NT2/D1 (cell line): ENCODE results near the gene GALNT9.

ENCODE experiments used
- DNase-seq: peaks from one replicate; pipeline ENCODE4 v3.0.0-alpha.2; 2011; ENCODE audit warnings: low read depth, low spot score
- H3K27me3 ChIP-seq: 2 replicates; pipeline ENCODE4 v1.6.0; 2011; ENCODE audit warnings: mild to moderate bottlenecking; ENCODE audit not compliant: insufficient read length, insufficient read depth
- H3K36me3 ChIP-seq: 2 replicates; pipeline ENCODE4 v1.6.1; 2011; ENCODE audit warnings: mild to moderate bottlenecking, low read length, mixed read lengths; ENCODE audit not compliant: insufficient read depth, insufficient read length
- H3K4me1 ChIP-seq: 2 replicates; pipeline ENCODE4 v1.5.1; 2011; ENCODE audit not compliant: insufficient read depth, insufficient read length
- H3K4me3 ChIP-seq: 2 replicates; pipeline ENCODE4 v1.5.1; 2011; ENCODE audit warnings: low read depth; ENCODE audit not compliant: insufficient read length
- H3K9ac ChIP-seq: 2 replicates; pipeline ENCODE4 v1.6.0; 2011; ENCODE audit warnings: low read depth; ENCODE audit not compliant: insufficient read length
- H3K9me3 ChIP-seq: 2 replicates; pipeline ENCODE4 v1.5.1; 2011; ENCODE audit warnings: mild to moderate bottlenecking, low read length; ENCODE audit not compliant: insufficient read depth
- SUZ12 ChIP-seq: IDR thresholded peaks from 2 replicates; pipeline ENCODE4 v1.6.1; 2011; ENCODE audit not compliant: insufficient read length, insufficient read depth; ENCODE audit errors: extremely low read depth
- YY1 ChIP-seq: IDR thresholded peaks from 2 replicates; pipeline ENCODE4 v1.6.1; 2011; ENCODE audit not compliant: insufficient read length, insufficient read depth
- ZNF274 ChIP-seq: IDR thresholded peaks from 2 replicates; pipeline ENCODE4 v1.6.1; 2011; ENCODE audit warnings: mild to moderate bottlenecking, low read depth, low read length

GALNT9 gene

DNA sequence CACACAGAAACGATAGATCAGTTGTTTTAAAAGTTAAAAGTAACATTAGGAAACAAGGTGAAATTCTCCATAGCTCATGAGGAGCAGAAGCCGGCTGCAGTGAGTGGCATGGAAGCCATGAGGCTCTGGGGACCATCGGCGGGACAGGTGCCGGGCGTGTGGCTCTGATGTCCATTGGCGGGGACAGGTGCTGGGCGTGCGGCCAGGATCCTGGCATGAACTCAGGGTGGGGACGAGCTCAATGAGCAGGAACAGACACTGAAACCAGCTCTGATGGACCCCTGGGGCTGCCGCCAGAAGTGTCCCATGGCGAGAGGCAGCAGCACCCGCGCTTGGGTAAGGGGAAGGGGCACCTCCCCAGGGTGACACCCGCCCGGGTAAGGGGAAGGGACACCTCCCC, 110.1 kb downstream of the GALNT9 start:
- DNase-seq, result no peak
- no peak overlapping the region for H3K4me3 ChIP-seq

DNA sequence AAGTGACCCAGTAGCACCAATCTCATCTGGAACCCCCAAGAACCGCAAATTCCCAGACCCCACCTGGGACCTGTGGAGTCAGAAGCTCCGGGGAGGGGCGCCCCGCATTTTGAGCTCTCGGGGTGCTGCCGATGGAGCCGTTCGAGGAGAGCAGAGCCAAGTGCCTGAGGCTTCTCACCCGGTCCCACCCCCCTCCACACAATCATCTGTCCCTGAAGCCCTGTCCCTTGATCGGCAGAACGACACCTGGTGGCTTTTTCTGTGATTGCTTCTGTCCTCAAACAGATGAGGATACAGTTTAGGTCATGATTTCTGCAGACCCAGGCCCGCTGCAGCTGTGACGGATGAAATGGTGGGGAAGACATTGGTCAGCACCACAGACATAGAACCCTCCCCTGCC, 110.5 kb downstream of the GALNT9 start:
- peak; percentile 16 for DNase-seq
- TF ChIP-seq YY1 (no peak), ZNF274 (no peak), SUZ12 (no peak)
- no peak overlapping the region for H3K4me3 ChIP-seq
- H3K36me3 ChIP-seq, result no peaks in the 10 kb centered on the region
- peaks cover 6% of the 10 kb centered on the region; the same call in 1 of the 2 replicates for H3K9me3 ChIP-seq
- peaks cover 77% of the 10 kb centered on the region for H3K27me3 ChIP-seq
- H3K9ac ChIP-seq, result no peak overlapping the region
- no peaks in the 10 kb centered on the region for H3K4me1 ChIP-seq

More for the DNA sequence above, 110.1 kb downstream of the GALNT9 start:
- Histone ChIP-seq H3K27me3 (peaks cover 74% of the 10 kb centered on the region), H3K36me3 (no peaks in the 10 kb centered on the region), H3K4me1 (no peaks in the 10 kb centered on the region), H3K9me3 (peaks cover 6% of the 10 kb centered on the region; the same call in 1 of the 2 replicates), H3K9ac (no peak overlapping the region)
- TF ChIP-seq YY1 (no peak), ZNF274 (no peak), SUZ12 (no peak)

DNA sequence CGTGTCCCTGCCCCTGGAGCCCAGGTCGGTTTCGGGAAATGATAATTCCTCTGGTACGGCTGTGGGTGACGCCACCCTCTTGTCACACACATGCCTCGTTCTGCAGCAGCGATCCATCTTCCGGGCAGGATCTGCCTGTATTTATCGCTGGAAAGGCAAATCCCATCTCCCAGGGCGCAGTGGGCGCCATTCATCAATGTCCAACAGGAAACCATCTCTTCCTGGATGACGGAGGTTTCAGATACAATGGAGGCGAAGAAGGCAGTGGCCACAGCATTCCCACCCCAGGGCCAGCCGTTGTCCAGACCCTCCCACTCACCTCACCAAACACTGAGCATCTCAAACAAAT, 110.9 kb downstream of the GALNT9 start:
- no peak for DNase-seq
- TF ChIP-seq ZNF274 (no peak), SUZ12 (no peak), YY1 (no peak)
- H3K4me1 ChIP-seq, result no peaks in the 10 kb centered on the region
- no peak overlapping the region for H3K9ac ChIP-seq
- peaks cover 81% of the 10 kb centered on the region for H3K27me3 ChIP-seq
- H3K4me3 ChIP-seq, result no peak overlapping the region
- peaks cover 6% of the 10 kb centered on the region; the same call in 1 of the 2 replicates for H3K9me3 ChIP-seq
- no peaks in the 10 kb centered on the region for H3K36me3 ChIP-seq

DNA sequence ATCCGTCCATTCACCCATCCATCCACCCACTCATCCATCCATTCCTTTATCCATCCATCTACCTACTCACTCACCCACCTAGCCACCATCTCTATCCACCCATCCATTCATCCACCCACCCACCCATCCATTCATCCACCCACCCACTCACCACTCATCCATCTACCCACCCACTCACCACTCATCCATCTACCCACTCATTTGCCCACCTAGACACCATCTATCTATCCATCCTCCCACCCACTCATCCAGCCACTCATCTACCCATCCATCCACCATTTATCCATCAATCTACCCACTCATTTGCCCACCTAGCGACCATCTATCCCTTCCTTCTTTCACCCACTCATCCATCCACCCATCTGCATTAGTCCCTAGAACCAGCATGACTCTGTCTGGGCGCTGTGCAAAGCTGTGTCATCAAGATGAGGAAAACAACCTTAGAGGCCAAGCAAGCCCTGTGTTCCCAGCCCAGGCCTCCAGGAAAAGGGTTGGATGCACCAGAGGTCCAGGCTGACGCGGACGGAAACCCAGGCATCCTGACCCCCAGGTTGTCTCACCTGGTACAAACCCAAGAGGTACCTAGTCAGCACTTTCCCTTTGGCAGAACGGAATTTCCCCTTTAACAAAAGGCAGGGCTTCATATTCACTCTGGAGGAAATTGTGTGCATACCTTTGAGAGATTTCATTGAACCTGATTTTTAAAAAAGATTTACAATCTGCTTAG, 111.4 kb downstream of the GALNT9 start:
- TF ChIP-seq ZNF274 (no peak), SUZ12 (no peak), YY1 (no peak)

DNA sequence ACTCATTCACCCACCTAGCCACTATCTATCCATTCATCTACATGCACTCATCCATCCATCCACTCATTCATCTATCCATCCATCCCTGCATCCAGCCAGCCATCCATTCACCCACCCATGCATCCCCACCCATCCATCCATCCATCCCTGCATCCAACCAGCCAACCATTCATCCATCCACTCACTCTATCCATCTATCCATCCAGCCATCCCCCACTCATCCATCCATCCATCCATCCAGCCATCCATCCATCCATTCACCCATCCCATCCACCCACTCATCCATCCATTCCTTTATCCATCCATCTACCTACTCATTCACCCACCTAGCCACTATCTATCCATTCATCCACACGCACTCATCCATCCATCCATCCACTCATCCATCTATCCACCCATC, 112.0 kb downstream of the GALNT9 start:
- no peaks in the 10 kb centered on the region for H3K4me1 ChIP-seq
- H3K27me3 ChIP-seq, result peaks cover 82% of the 10 kb centered on the region
- no peaks in the 10 kb centered on the region for H3K36me3 ChIP-seq

More for the DNA sequence above, 111.4 kb downstream of the GALNT9 start:
- no peak overlapping the region for H3K4me3 ChIP-seq
- H3K9ac ChIP-seq, result no peak overlapping the region
- peaks cover 86% of the 10 kb centered on the region for H3K27me3 ChIP-seq
- H3K9me3 ChIP-seq, result peaks cover 6% of the 10 kb centered on the region; the same call in 1 of the 2 replicates
- H3K36me3 ChIP-seq, result no peaks in the 10 kb centered on the region
- DNase-seq, result no peak
- H3K4me1 ChIP-seq, result no peaks in the 10 kb centered on the region

DNA sequence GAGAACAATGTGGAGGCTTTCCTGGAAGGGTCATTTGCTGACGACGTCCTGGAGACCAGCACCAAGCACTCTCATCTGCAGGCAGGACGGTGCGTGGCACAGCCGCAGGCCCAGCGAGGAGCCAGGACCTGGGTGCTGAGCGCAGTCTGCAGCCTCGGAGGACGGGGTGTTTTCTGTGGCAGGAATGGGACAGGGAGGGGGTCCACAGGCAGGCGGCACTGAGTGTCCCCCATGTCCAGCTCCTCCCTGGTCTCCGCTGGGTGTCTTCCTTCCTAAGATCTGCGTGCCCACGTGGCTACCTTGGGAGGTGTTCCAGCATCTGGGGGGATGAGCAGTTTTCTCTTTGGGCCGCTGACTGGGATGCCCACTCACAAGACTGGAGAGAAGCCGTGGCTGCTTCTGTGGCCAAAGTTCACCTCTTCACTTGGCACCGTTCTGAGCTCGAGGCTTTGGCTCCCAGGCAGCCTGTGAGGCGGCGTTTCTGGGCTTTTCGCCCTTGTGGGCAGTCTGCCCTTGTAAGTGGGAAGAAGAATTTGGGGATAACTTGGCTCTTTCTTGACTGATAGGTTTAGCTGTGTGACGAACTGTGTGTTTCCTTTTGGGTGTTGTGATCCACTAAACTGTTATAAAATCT, 112.9 kb downstream of the GALNT9 start:
- no peak overlapping the region for H3K4me3 ChIP-seq
- no peak for DNase-seq
- H3K4me1 ChIP-seq, result no peaks in the 10 kb centered on the region
- TF ChIP-seq YY1, result no peak
- TF ChIP-seq ZNF274, result no peak
- peaks cover 6% of the 10 kb centered on the region; the same call in 1 of the 2 replicates for H3K9me3 ChIP-seq
- no peaks in the 10 kb centered on the region for H3K36me3 ChIP-seq
- peaks cover 81% of the 10 kb centered on the region for H3K27me3 ChIP-seq
- H3K9ac ChIP-seq, result no peak overlapping the region

More for the DNA sequence above, 112.0 kb downstream of the GALNT9 start:
- Histone ChIP-seq H3K4me3 (no peak overlapping the region), H3K9me3 (peaks cover 6% of the 10 kb centered on the region; the same call in 1 of the 2 replicates), H3K9ac (no peak overlapping the region)
- DNase-seq, result no peak
- TF ChIP-seq ZNF274 (no peak), YY1 (no peak), SUZ12 (no peak)

DNA sequence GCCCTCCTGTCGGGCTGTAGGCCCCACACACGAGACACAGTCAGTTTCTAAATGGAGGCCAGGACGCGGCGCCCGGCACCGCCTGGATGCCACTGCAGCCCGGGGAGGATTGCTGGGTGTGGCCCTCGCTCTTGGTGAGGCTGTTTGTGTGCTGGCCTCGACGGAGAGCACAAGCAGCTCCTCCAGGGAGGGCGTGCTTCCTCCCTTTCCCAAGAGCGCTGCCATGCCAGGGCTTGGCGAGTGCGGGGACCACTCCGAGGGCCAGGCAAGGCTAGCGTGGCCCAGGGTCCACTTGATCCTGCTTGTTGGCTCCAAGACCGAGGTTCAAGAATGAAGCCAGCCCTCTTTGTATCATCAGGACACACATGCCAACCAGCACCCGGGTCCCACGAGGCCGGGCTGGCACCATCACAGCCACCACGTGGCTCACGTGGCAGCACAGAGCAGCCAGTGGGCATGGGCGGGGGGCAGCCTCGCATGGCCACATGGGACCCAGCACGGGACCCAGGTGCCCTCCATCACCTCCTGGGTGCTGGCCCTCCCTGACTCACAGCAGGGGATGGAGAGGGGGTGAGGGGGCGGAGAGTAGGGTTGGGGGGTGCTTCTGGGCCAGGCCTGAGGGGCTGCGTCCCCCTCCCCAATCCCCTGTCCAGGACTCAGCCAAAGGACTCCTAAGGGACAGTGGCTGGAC, 113.9 kb downstream of the GALNT9 start:
- H3K9ac ChIP-seq, result no peak overlapping the region
- H3K4me3 ChIP-seq, result no peak overlapping the region
- peaks cover 85% of the 10 kb centered on the region for H3K27me3 ChIP-seq
- TF ChIP-seq YY1 (no peak), SUZ12 (no peak), ZNF274 (no peak)
- H3K36me3 ChIP-seq, result no peaks in the 10 kb centered on the region
- H3K4me1 ChIP-seq, result no peaks in the 10 kb centered on the region
- peaks cover 3% of the 10 kb centered on the region; the same call in 1 of the 2 replicates for H3K9me3 ChIP-seq
- DNase-seq, result no peak
